ENCODE data around the gene KLC1.

Gene KLC1

DNA sequence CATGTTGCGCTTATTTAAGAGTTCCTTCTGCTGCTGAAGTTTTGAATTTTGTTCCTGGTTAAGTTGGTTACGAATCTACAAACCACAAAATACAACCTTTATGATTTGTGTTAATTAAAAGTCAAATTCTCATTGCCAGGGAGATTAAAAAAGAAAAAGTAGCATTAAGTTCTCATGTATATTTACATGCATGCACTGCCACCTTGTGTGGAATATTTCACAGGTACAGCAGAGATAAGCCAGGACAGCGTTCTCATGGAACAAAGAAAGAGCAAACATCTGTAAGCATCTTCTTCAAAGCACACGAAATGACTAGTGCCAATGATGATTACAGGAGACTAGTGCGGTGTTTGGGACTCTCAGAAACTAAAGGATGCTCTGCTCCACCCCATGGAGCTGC lies 120.8 kb downstream of the KLC1 start:
- no peak for DNase-seq (ENCODE audit: low read depth in 2 of 2)

All from stimulated activated CD4-positive, alpha-beta T cell treated with anti-CD3 and anti-CD28 coated beads, Interleukin-15, amount 100 ng/mL, for 48 hours (primary cell).